Panc1 (cell line): Measurements from ENCODE around the gene HK3. TPM values are rescaled to one million over a fixed set of nuclear protein-coding genes. Genes with fewer than 3 reads are reported as not detected.

Experiments used
- ATAC-seq: fragments of 200-7000 bp; cut with Tn5 transposase; 2 replicates; pipeline ENCODE4 v1.9.1; 2020; ENCODE audit warnings: mild to moderate bottlenecking, moderate library complexity
- BruUV-seq: library from RNA; stranded (reverse); fragments of 400-500 nt; replicated peaks from 2 replicates; lab custom pipeline; 2021; lab: Mats Ljungman, UMichigan
- CTCF ChIA-PET: fragments of 300-600 bp; sonication (Branson Sonifier 250); formaldehyde crosslinking; loops from one replicate; lab custom pipeline; 2022; ENCODE audit warnings: antibody characterized with exemption; lab: Charles Lee
- POLR2A ChIA-PET: fragments of 300-600 bp; sonication (Branson Sonifier 250); formaldehyde crosslinking; loops from one replicate; lab custom pipeline; 2022; ENCODE audit warnings: antibody characterized with exemption; lab: Charles Lee
- DNase-seq: peaks from one replicate; pipeline ENCODE4 v3.0.0-alpha.2; 2010; ENCODE audit warnings: low read depth, low spot score
- H3K27ac ChIP-seq: 2 replicates; pipeline ENCODE4 v1.5.1; 2011; ENCODE audit warnings: mild to moderate bottlenecking, low read length, inconsistent platforms
- H3K27me3 ChIP-seq: fragments of 200-500 bp; sonication (Bioruptor generic); 2 replicates; pipeline ENCODE4 v1.6.0; 2014; ENCODE audit warnings: low read length, inconsistent platforms; ENCODE audit not compliant: control insufficient read depth, insufficient read depth
- H3K36me3 ChIP-seq: fragments of 200-500 bp; sonication (Bioruptor generic); 2 replicates; pipeline ENCODE4 v1.5.1; 2014; ENCODE audit warnings: inconsistent platforms, mild to moderate bottlenecking, low read length, moderate library complexity; ENCODE audit not compliant: control insufficient read depth, insufficient read depth
- H3K4me1 ChIP-seq: 2 replicates; pipeline ENCODE4 v1.5.1; 2011; ENCODE audit warnings: inconsistent platforms, mild to moderate bottlenecking, low read length, moderate library complexity; ENCODE audit not compliant: control insufficient read depth, insufficient read depth
- H3K4me3 ChIP-seq, 2 experiments: 2 replicates each; pipeline ENCODE4 v1.5.1; 2011 to 2012; ENCODE audit warnings: low read depth in 2 of 2, low read length in 2 of 2, mild to moderate bottlenecking in 2 of 2, inconsistent platforms in 1 of 2, moderate library complexity in 1 of 2
- H3K9me3 ChIP-seq: fragments of 200-500 bp; sonication (Bioruptor generic); 2 replicates; pipeline ENCODE4 v1.5.1; 2014; ENCODE audit warnings: low read depth, mild to moderate bottlenecking, inconsistent platforms, low read length, moderate library complexity; ENCODE audit not compliant: control insufficient read depth, insufficient read depth
- POLR2AphosphoS5 ChIP-seq: IDR thresholded peaks from 2 replicates; pipeline ENCODE4 v1.6.1; 2012; ENCODE audit warnings: mild to moderate bottlenecking, low read depth, low read length, moderate library complexity
- SIN3A ChIP-seq: IDR thresholded peaks from 2 replicates; pipeline ENCODE4 v1.6.1; 2012; ENCODE audit warnings: low read depth, mild to moderate bottlenecking, low read length, moderate library complexity, borderline replicate concordance; ENCODE audit not compliant: insufficient read depth
- TCF7L2 ChIP-seq: IDR thresholded peaks from 2 replicates; pipeline ENCODE4 v1.6.1; 2011; ENCODE audit warnings: mild to moderate bottlenecking, low read depth, low read length, inconsistent platforms
- in situ Hi-C: cut with HindIII; loops from 2 replicates; pipeline ENCODE4 v1.10.0; 2016; ENCODE audit warnings: low sequenced_read_pairs, low pct_unique_long_range_greater_than_20kb
- intact Hi-C: fragments of 100-400 bp; cut with micrococcal nuclease; formaldehyde crosslinking; loops from one replicate; pipeline ENCODE4 v1.10.0; 2022; ENCODE audit not compliant: unreplicated experiment
- total RNA-seq: library from RNA; stranded (reverse); gene quantifications from one replicate; pipeline ENCODE4 v1.2.1, GENCODE V29; 2021; ENCODE audit not compliant: unreplicated experiment
- TF ChIP-seq, protein P1 (sequence below): fragments of 450-650 bp; IDR thresholded peaks from 2 replicates; pipeline ENCODE4 v1.5.1; 2017; ENCODE audit warnings: mild to moderate bottlenecking
- TF ChIP-seq, protein P2 (sequence below), 2 experiments: IDR thresholded peaks; 2 replicates each; pipeline ENCODE4 v1.6.1; 2011 to 2012; ENCODE audit warnings: low read depth in 2 of 2, control low read depth in 1 of 2, low read length in 1 of 2, mild to moderate bottlenecking in 1 of 2, moderate library complexity in 1 of 2; ENCODE audit not compliant: insufficient read depth in 1 of 2

The HK3 gene
- total RNA-seq, 1 experiment from 2014 or later, result not detected

DNA sequence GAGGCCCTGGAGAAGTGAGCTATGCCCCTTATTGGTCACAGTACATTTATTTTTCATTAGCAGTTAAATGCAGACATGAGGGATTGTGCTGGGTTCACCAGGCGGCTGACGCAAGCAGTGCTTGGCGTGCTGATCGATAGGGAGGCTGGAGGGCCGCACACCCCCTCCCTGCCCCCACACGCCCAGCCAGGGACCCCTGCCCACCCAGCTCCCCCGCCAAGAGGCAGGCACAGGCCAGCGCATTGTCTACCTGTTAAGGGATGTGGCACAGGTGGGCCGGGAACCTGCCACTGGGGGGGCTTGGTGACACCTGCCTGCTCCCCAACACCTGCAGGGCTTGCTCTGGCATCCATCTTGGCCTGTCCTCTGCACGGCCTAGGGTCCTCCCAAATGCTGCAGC is 39.2 kb downstream of the HK3 start:
- intact Hi-C loops, result no loop called here
- H3K27me3 ChIP-seq, result no peaks in the 10 kb centered on the region; the same call in 1 of the 2 replicates
- CTCF ChIA-PET, result no interaction called here

DNA sequence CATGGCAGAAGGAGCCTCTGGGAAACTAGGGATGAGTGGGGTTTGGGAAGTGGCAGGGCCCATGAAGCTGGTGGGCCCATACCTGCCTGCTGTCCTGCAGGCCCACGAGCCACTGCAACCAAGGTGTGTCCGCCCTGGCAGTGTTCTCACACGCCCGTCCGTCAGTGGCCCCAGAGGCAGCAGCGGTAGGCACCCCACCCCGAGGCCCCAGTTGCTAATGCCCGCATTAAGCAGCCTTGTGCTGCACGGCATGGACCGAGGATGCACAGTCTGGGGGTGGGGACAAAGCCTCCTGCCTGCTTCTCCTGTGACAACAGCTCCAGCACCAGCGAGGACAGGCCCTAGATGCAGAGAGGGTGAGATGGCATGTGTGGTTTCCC is 41.3 kb downstream of the HK3 start:
- ChIA-PET POLR2A (interaction anchor here (0.8 kb wide), 1 partner anchor 15 kb away, joined by 4 read pairs; no protein-coding TSS in a partner anchor), CTCF (no interaction called here)
- Histone ChIP-seq H3K36me3 (no peaks in the 10 kb centered on the region), H3K4me3 (no peak overlapping the region), H3K9me3 (no peaks in the 10 kb centered on the region), H3K4me1 (no peaks in the 10 kb centered on the region; the same call in 1 of the 2 replicates), H3K27me3 (no peaks in the 10 kb centered on the region; the same call in 1 of the 2 replicates), H3K27ac (no peak overlapping the region)
- intact Hi-C loops, result no loop called here
- TF ChIP-seq, protein P1, sequence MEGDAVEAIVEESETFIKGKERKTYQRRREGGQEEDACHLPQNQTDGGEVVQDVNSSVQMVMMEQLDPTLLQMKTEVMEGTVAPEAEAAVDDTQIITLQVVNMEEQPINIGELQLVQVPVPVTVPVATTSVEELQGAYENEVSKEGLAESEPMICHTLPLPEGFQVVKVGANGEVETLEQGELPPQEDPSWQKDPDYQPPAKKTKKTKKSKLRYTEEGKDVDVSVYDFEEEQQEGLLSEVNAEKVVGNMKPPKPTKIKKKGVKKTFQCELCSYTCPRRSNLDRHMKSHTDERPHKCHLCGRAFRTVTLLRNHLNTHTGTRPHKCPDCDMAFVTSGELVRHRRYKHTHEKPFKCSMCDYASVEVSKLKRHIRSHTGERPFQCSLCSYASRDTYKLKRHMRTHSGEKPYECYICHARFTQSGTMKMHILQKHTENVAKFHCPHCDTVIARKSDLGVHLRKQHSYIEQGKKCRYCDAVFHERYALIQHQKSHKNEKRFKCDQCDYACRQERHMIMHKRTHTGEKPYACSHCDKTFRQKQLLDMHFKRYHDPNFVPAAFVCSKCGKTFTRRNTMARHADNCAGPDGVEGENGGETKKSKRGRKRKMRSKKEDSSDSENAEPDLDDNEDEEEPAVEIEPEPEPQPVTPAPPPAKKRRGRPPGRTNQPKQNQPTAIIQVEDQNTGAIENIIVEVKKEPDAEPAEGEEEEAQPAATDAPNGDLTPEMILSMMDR, result no peak
- TF ChIP-seq, protein P2, sequence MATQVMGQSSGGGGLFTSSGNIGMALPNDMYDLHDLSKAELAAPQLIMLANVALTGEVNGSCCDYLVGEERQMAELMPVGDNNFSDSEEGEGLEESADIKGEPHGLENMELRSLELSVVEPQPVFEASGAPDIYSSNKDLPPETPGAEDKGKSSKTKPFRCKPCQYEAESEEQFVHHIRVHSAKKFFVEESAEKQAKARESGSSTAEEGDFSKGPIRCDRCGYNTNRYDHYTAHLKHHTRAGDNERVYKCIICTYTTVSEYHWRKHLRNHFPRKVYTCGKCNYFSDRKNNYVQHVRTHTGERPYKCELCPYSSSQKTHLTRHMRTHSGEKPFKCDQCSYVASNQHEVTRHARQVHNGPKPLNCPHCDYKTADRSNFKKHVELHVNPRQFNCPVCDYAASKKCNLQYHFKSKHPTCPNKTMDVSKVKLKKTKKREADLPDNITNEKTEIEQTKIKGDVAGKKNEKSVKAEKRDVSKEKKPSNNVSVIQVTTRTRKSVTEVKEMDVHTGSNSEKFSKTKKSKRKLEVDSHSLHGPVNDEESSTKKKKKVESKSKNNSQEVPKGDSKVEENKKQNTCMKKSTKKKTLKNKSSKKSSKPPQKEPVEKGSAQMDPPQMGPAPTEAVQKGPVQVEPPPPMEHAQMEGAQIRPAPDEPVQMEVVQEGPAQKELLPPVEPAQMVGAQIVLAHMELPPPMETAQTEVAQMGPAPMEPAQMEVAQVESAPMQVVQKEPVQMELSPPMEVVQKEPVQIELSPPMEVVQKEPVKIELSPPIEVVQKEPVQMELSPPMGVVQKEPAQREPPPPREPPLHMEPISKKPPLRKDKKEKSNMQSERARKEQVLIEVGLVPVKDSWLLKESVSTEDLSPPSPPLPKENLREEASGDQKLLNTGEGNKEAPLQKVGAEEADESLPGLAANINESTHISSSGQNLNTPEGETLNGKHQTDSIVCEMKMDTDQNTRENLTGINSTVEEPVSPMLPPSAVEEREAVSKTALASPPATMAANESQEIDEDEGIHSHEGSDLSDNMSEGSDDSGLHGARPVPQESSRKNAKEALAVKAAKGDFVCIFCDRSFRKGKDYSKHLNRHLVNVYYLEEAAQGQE (IDR thresholded peaks at IDR 0.05; ENCODE audit: insufficient read depth in 1 of 2, low read depth in 2 of 2, low read length in 1 of 2), result no peak
- TF ChIP-seq TCF7L2, result no peak
- no peak for ATAC-seq
- no peak for DNase-seq
- in situ Hi-C loops, result no loop called here
- no TSS peak for BruUV-seq

More for the DNA sequence above, 39.2 kb downstream of the HK3 start:
- POLR2A ChIA-PET, result no interaction called here
- no peak overlapping the region for H3K4me3 ChIP-seq
- BruUV-seq, result no TSS peak
- H3K4me1 ChIP-seq, result peaks cover 3% of the 10 kb centered on the region; the same call in 1 of the 2 replicates
- DNase-seq (no peak), ATAC-seq (no peak)
- TF ChIP-seq, protein P2 (IDR thresholded peaks at IDR 0.05; ENCODE audit: insufficient read depth in 1 of 2, low read depth in 2 of 2, low read length in 1 of 2), result no peak
- TF ChIP-seq, protein P1, result no peak
- TF ChIP-seq POLR2AphosphoS5, result no peak
- no peak for TF ChIP-seq SIN3A
- TF ChIP-seq TCF7L2, result no peak
- no peaks in the 10 kb centered on the region for H3K9me3 ChIP-seq
- in situ Hi-C loops, result no loop called here
- no peaks in the 10 kb centered on the region for H3K36me3 ChIP-seq
- H3K27ac ChIP-seq, result no peak overlapping the region
